Hepatocyte (in vitro differentiated cells): ENCODE measurements around the gene OSBPL5.

ENCODE experiments used
- EZH2 ChIP-seq: fragments of 200-600 bp; sonication (generic); IDR thresholded peaks from 2 replicates; pipeline ENCODE4 v1.6.1; 2016; ENCODE audit warnings: antibody characterized with exemption, mild to moderate bottlenecking, borderline replicate concordance
- EZH2phosphoT487 ChIP-seq: fragments of 200-600 bp; sonication (generic); IDR thresholded peaks from one replicate; pipeline ENCODE4 v1.6.1; 2018; ENCODE audit warnings: antibody characterized with exemption, mild to moderate bottlenecking, low read depth, moderate library complexity; ENCODE audit not compliant: unreplicated experiment, severe bottlenecking
- TF ChIP-seq, protein P1 (sequence below): fragments of 200-600 bp; sonication (generic); IDR thresholded peaks from 2 replicates; pipeline ENCODE4 v1.5.1; 2016; ENCODE audit warnings: antibody characterized with exemption, mild to moderate bottlenecking; ENCODE audit not compliant: poor library complexity

DNA sequence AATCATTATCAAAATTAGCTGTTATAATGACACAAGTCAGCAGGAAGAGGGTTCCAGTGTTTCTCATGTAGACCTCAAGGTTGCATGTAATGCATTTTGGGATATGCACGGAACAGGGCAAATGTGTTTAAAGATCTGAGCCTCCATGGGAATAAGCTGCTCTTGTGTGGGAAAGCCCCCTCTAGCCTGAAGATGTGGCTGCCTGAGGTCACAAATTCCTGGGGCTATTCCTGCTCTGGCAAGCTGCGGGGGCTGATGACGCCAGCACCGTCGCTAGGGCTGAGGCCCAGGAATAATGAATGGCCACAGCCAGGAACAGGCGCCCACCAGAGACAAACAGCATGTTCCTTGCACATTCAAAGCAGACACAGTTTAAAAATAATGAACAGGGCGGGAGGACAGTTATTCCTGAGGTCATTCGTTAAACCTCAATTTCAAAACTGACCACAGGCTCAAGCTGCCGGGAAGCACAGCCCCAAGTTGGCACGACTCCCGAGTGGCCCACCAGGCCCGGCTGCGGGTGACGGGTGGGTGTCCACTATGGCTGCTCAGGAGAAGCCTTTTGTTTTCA, 11.7 kb downstream of the OSBPL5 start:
- TF ChIP-seq, protein P1, sequence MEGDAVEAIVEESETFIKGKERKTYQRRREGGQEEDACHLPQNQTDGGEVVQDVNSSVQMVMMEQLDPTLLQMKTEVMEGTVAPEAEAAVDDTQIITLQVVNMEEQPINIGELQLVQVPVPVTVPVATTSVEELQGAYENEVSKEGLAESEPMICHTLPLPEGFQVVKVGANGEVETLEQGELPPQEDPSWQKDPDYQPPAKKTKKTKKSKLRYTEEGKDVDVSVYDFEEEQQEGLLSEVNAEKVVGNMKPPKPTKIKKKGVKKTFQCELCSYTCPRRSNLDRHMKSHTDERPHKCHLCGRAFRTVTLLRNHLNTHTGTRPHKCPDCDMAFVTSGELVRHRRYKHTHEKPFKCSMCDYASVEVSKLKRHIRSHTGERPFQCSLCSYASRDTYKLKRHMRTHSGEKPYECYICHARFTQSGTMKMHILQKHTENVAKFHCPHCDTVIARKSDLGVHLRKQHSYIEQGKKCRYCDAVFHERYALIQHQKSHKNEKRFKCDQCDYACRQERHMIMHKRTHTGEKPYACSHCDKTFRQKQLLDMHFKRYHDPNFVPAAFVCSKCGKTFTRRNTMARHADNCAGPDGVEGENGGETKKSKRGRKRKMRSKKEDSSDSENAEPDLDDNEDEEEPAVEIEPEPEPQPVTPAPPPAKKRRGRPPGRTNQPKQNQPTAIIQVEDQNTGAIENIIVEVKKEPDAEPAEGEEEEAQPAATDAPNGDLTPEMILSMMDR, result no peak
- TF ChIP-seq EZH2phosphoT487 (no peak), EZH2 (no peak)
